8988T (cell line): ENCODE results near the gene CYB561.

Source experiments
- DNase-seq: peaks from one replicate; pipeline ENCODE4 v3.0.0; 2011

CYB561 gene

GRCh38 chr17:63431939-63432804 is 13.9 kb downstream of the CYB561 start:
- DNase-seq = no peak

GRCh38 chr17:63431618-63431938 is 14.5 kb downstream of the CYB561 start:
- DNase-seq = no peak

GRCh38 chr17:63430223-63430622 is 15.9 kb downstream of the CYB561 start:
- no peak for DNase-seq

GRCh38 chr17:63429766-63430165 is 16.3 kb downstream of the CYB561 start:
- DNase-seq = no peak

DNA sequence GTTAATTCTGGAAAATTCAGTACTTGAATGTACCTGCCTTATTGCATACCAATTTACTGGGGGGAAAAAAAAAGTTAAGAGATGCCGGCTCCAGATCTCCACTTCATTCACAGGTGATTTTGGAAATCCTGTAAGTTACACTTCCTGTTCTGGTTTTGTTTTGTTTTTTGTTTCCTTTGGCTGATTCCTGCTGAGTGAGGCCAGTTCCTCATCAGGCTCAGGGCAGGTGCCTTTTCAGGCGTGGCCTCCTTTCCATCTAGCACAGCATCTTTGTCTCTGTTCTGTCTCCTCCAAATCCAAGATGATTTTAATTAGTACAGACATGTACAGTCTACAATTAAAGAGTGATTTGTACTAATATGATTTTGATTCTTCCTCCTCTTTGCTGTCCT is 19.2 kb downstream of the CYB561 start:
- DNase-seq = no peak

GRCh38 chr17:63426041-63426916 is 19.8 kb downstream of the CYB561 start:
- no peak for DNase-seq

- DNase-seq = no peak
These were observed 20.6 kb downstream of the CYB561 start for GRCh38 chr17:63425483-63425882.

DNA sequence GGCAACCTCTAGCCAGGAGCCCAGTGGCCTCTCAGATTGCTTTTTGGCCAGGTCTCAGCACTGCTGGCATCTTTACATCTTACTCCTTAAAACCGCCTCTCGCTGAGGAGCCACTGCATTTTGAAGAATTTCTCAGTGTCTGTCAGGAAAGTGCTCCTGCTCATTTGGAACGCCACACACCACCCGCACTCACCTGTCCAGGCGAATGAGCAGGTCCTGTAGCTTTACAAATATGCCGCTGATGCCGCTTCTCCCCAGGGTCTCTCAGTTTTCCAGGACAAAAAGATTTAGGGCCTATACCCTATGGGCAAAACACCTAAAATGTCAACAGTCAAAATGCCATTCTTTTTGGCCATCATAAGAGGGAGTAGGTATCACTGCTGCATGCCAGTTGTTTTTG is 22.1 kb downstream of the CYB561 start:
- no peak for DNase-seq

DNA sequence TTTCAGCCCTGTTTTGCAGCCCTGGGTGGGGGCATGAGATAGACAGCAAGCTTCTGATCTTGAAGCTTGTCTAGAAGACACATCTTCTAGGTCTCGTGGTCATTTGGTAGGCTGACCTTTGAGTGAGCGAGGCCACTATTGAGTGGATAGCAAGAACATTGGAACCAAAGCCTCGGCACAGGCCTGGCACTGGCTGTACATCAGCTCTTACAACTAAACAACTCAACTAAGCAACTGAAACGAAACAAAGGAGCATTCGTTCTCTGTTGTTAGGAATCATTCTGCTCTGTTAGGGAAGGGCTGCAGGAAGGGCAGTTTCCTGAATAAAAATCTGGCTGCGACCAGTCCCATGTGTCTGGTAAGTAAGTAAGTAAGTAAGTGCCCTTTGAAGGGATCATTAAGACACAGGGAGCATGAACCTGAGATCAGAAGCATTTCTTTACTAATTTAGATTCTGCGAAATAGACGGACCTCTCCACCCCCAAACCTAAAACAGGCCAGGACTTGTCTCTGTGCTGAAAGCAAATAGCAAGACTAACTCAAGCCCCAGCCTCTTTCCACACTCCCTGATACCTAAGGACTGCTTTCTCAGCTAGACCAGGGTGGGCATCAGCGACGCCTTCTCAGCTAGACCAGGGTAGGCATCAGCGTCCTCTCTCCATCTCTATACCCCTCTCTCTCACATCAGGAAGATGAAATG is 22.7 kb downstream of the CYB561 start:
- no peak for DNase-seq

GRCh38 chr17:63421681-63422645 is 24.1 kb downstream of the CYB561 start:
- DNase-seq = no peak

DNA sequence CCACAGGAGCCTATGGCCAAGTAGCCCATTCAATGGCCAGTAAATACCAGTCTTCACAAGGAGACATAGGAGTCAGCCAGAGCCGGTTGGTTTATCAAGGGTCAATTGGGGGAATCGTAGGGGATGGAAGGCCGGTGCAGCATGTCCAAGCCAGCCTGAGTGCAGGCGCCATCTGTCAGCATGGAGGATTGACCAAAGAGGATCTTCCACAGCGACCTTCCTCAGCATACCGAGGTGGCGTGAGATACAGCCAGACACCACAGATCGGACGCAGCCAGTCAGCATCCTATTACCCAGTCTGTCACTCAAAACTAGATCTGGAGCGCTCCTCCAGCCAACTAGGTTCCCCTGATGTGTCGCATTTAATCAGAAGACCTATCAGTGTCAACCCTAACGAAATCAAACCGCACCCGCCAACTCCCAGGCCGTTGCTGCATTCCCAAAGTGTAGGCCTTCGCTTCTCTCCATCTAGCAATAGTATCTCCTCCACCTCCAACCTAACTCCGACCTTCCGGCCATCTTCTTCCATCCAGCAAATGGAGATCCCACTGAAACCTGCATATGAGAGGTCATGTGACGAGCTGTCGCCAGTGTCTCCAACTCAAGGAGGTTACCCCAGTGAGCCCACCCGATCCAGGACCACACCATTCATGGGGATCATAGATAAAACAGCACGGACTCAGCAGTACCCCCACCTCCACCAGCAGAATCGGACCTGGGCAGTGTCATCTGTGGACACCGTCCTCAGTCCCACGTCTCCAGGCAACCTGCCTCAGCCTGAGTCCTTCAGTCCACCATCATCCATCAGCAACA is 25.0 kb downstream of the CYB561 start:
- DNase-seq = no peak

DNA sequence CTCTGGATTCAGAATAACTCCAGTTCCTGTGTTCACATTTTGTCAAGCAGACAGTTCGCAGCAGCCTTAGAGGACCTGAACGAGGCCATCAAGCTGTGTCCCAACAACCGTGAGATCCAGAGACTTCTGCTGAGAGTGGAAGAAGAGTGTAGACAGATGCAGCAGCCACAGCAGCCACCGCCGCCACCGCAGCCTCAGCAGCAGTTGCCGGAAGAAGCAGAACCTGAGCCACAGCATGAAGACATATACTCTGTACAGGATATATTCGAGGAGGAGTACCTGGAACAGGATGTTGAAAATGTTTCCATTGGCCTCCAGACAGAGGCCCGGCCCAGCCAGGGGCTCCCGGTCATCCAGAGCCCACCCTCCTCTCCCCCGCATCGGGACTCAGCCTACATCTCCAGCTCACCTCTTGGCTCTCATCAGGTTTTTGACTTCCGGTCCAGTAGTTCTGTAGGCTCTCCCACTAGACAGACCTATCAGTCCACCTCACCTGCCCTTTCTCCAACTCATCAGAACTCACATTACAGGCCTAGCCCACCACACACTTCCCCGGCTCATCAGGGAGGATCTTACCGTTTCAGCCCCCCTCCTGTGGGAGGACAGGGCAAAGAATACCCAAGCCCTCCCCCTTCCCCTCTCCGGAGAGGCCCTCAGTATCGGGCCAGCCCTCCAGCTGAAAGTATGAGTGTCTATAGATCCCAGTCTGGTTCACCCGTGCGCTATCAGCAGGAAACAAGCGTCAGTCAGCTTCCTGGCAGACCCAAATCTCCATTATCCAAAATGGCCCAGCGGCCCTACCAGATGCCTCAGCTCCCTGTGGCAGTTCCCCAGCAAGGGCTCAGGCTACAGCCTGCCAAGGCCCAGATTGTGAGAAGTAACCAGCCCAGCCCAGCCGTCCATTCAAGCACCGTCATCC is 25.9 kb downstream of the CYB561 start:
- no peak for DNase-seq

DNA sequence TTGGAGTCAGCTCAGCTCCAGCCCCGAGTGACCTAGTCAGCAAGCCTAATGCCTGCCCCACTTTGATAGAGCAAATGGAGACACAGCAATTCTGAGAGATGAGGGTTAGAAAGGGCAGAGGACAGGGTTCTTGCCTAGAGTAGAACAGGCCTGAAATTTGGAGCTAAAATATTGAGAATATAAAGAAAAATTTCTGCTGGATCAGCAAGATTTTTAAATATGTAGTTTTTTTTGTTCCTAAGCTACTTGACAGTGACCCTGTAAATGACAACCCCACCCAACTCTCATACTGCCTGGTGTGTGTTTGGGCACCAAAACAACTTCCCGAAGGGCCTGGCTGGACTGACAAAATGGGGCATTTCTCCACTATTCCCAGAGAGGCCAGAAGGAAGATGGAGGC is 26.7 kb downstream of the CYB561 start:
- no peak for DNase-seq

- no peak for DNase-seq
These were observed 27.6 kb downstream of the CYB561 start for GRCh38 chr17:63418540-63418939.

DNA sequence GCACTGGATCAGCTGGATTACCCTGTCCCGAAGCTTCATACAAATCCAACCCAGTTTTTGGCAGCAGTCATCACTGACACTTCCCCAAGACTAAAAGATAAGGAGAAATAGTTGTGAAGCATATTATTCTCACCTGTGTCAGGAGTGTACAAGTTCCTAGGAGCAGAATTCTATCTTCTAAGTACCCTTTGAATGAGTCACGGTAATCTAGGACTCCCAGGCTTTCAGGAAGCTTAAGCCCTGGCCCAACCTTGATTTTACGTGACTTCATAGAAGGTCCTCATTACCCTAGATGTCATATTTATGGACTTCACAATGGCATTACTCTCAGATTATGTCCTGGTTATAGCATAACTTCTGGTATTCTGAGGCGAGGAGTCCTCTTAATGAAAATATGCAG is 31.9 kb downstream of the CYB561 start:
- no peak for DNase-seq

- no peak for DNase-seq
These were observed 33.0 kb downstream of the CYB561 start for GRCh38 chr17:63413128-63413527.

- no peak for DNase-seq
These were observed 33.9 kb downstream of the CYB561 start for GRCh38 chr17:63412234-63412633.

- no peak for DNase-seq
These were observed 38.3 kb downstream of the CYB561 start for GRCh38 chr17:63407741-63408330.

DNA sequence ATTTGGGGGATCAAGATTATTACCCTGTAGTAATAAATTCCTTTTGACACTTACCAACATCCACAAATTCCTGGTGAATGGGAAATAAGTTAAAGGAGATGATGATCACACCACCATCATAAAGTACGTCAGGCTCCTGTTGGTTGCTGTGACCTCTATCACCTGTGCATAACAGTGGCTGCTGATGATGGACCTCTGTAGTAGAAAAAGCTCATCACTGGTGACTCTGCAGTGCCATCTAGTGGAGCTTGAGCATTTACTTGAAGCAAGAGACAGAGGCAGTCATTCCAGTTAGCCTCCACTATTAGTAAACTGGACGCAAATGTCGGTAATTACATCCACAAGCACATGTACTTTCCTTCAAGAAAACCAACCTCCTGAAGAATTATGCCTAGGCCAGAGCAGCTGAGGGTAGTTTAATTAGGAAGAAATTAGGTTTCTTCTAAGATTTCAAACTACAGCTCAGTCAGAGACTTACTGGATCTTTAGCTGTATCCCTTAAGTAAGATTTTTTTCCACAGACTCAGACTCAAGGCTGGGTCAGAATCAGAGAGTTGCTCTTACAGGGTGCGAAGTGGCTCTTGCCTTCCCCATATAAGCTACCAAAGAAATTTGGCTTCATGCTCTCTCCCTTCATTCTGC is 39.3 kb downstream of the CYB561 start:
- DNase-seq = no peak
